ENCODE results near the gene ZNF462.

- TF ChIP-seq EZH2phosphoT487 (IDR thresholded peaks at IDR 0.05; ENCODE audit: borderline replicate concordance) (no peak), CTCF (conservative IDR thresholded peaks at IDR 0.05; ENCODE audit: low read length) (no peak)
These were observed 26.2 kb downstream of the ZNF462 start for GRCh38 chr9:106889061-106889590.

Measured in Loucy (cell line).